Hepatocyte (in vitro differentiated cells): ENCODE results near the gene NUMB.
"Not testable (repeated sequence)": the region's sequence is repeated elsewhere in the genome, so short reads cannot be mapped to it uniquely, and the experiment has no call there.

Source experiments
- EZH2 ChIP-seq: fragments of 200-600 bp; sonication (generic); IDR thresholded peaks from 2 replicates; pipeline ENCODE4 v1.6.1; 2016; ENCODE audit warnings: antibody characterized with exemption, mild to moderate bottlenecking, borderline replicate concordance
- EZH2phosphoT487 ChIP-seq: fragments of 200-600 bp; sonication (generic); IDR thresholded peaks from one replicate; pipeline ENCODE4 v1.6.1; 2018; ENCODE audit warnings: antibody characterized with exemption, mild to moderate bottlenecking, low read depth, moderate library complexity; ENCODE audit not compliant: unreplicated experiment, severe bottlenecking
- TF ChIP-seq, protein P1 (sequence below): fragments of 200-600 bp; sonication (generic); IDR thresholded peaks from 2 replicates; pipeline ENCODE4 v1.5.1; 2016; ENCODE audit warnings: antibody characterized with exemption, mild to moderate bottlenecking; ENCODE audit not compliant: poor library complexity

DNA sequence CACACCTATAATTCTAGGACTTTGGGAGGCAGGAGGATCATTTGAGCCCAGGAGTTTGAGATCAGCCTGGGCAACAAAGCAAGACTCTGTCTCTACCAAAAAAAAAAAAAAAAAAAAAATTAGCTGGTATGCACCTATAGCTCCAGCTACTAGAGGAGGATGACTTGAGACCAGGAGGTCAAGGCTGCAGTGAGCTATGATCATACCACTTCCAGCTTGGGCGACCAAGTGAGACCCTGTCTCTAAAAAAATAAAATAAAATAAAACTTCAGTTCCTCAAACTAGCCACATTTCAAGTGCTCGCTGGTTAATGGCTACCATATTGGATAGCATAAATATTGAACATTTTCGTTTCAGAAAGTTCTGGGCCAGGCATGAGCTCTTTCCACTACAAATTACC lies 70.5 kb downstream of the NUMB start:
- TF ChIP-seq, protein P1, sequence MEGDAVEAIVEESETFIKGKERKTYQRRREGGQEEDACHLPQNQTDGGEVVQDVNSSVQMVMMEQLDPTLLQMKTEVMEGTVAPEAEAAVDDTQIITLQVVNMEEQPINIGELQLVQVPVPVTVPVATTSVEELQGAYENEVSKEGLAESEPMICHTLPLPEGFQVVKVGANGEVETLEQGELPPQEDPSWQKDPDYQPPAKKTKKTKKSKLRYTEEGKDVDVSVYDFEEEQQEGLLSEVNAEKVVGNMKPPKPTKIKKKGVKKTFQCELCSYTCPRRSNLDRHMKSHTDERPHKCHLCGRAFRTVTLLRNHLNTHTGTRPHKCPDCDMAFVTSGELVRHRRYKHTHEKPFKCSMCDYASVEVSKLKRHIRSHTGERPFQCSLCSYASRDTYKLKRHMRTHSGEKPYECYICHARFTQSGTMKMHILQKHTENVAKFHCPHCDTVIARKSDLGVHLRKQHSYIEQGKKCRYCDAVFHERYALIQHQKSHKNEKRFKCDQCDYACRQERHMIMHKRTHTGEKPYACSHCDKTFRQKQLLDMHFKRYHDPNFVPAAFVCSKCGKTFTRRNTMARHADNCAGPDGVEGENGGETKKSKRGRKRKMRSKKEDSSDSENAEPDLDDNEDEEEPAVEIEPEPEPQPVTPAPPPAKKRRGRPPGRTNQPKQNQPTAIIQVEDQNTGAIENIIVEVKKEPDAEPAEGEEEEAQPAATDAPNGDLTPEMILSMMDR = not testable (repeated sequence)
- TF ChIP-seq EZH2phosphoT487, EZH2: not testable (repeated sequence)
